Caco-2 (cell line): Measurements from ENCODE around the gene CD200R1L. TPM values are rescaled to one million over a fixed set of nuclear protein-coding genes. Genes with fewer than 3 reads are reported as not detected.
"Not testable (repeated sequence)": the region's sequence is repeated elsewhere in the genome, so short reads cannot be mapped to it uniquely, and the experiment has no call there.

Experiments used
- BruUV-seq: library from RNA; stranded (reverse); fragments of 400-500 nt; replicated peaks from 2 replicates; lab custom pipeline; 2021; lab: Mats Ljungman, UMichigan
- CTCF ChIA-PET: fragments of 300-600 bp; sonication (Branson Sonifier 250); formaldehyde crosslinking; loops from one replicate; lab custom pipeline; 2022; ENCODE audit warnings: antibody characterized with exemption; lab: Charles Lee
- POLR2A ChIA-PET: fragments of 300-600 bp; sonication (Branson Sonifier 250); formaldehyde crosslinking; loops from one replicate; lab custom pipeline; 2022; ENCODE audit warnings: antibody characterized with exemption; lab: Charles Lee
- DNase-seq, 2 experiments: peaks; one replicate each; pipeline versions ENCODE4 v3.0.0 to v3.0.0-alpha.2; 2020 to 2022
- H3K27me3 ChIP-seq: replicated peaks from 2 replicates; pipeline ENCODE4 v1.6.0; 2011; ENCODE audit warnings: low read length; ENCODE audit not compliant: control insufficient read depth, insufficient read depth
- H3K36me3 ChIP-seq: 2 replicates; pipeline ENCODE4 v1.5.1; 2011; ENCODE audit warnings: low read length; ENCODE audit not compliant: control insufficient read depth, insufficient read depth
- H3K4me1 ChIP-seq: fragments of 250-450 bp; sonication (Bioruptor Pico); 2 replicates; pipeline ENCODE4 v1.5.1; 2020; ENCODE audit warnings: mild to moderate bottlenecking
- H3K4me3 ChIP-seq: 2 replicates; pipeline ENCODE4 v1.5.1; 2011; ENCODE audit warnings: low read depth, mild to moderate bottlenecking, control low read depth, low read length
- H3K9me3 ChIP-seq: fragments of 250-450 bp; sonication (Bioruptor Pico); 2 replicates; pipeline ENCODE4 v1.5.1; 2020; ENCODE audit warnings: mild to moderate bottlenecking, moderate library complexity
- H3K27ac Mint-ChIP-seq: one replicate; pipeline ENCODE4 v1.8.0; 2022; ENCODE audit warnings: mixed read lengths; ENCODE audit not compliant: unreplicated experiment
- H3K27me3 Mint-ChIP-seq: one replicate; pipeline ENCODE4 v1.8.0; 2022; ENCODE audit warnings: mixed read lengths; ENCODE audit not compliant: insufficient read depth, unreplicated experiment
- H3K36me3 Mint-ChIP-seq: one replicate; pipeline ENCODE4 v1.8.0; 2022; ENCODE audit warnings: mild to moderate bottlenecking, mixed read lengths; ENCODE audit not compliant: insufficient read depth, unreplicated experiment
- H3K4me1 Mint-ChIP-seq: one replicate; pipeline ENCODE4 v1.8.0; 2022; ENCODE audit warnings: low read depth, mixed read lengths; ENCODE audit not compliant: unreplicated experiment
- H3K4me3 Mint-ChIP-seq: one replicate; pipeline ENCODE4 v1.8.0; 2022; ENCODE audit warnings: mild to moderate bottlenecking, moderate library complexity, mixed read lengths; ENCODE audit not compliant: unreplicated experiment
- H3K9me3 Mint-ChIP-seq: one replicate; pipeline ENCODE4 v1.8.0; 2022; ENCODE audit warnings: mixed read lengths; ENCODE audit not compliant: unreplicated experiment
- intact Hi-C: fragments of 100-400 bp; cut with micrococcal nuclease; formaldehyde crosslinking; loops from one replicate; pipeline ENCODE4 v1.10.0; 2022; ENCODE audit not compliant: unreplicated experiment
- total RNA-seq: library from RNA; stranded (reverse); gene quantifications from 2 replicates; pipeline ENCODE4 v1.2.3, GENCODE V29; 2022
- TF ChIP-seq, protein P1 (sequence below), 2 experiments: fragments of 200-600 bp in 1 of 2; IDR thresholded peaks; 1 replicate in 1 of 2; 2 replicates in 1 of 2; pipeline versions ENCODE4 v1.5.1 to v1.8.0; 2011 to 2022; ENCODE audit warnings: antibody characterized with exemption in 1 of 2, control low read depth in 1 of 2, inconsistent platforms in 1 of 2, low read depth in 1 of 2, low read length in 1 of 2, mild to moderate bottlenecking in 1 of 2, moderate library complexity in 1 of 2; ENCODE audit not compliant: insufficient read depth in 1 of 2, severe bottlenecking in 1 of 2, unreplicated experiment in 1 of 2

CD200R1L gene
- total RNA-seq, 1 experiment from 2014 or later: not detected

DNA sequence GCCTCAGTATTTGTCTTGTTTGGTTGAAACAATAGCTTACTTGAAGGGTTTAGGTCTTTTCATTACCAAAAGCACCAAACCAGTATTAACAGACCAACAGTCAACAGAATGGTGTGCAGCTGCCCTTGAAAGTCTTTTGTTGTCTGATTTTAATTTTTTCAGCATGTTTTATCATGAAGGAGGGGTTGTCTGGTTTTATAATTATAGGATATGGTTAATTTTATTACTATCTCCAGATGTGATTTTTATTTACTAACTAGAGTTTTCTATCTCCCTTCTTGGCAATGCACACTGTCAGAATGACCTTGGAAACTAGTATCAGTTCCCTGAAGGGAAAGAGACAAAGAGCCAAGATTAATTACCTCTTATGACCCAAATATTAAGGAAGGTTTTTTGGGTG is 9.2 kb upstream of the CD200R1L start:
- Mint-ChIP-seq H3K27ac (no peak overlapping the region), H3K4me1 (peaks cover 7% of the 10 kb centered on the region), H3K27me3 (no peaks in the 10 kb centered on the region), H3K4me3 (no peak overlapping the region), H3K9me3 (peaks cover 17% of the 10 kb centered on the region), H3K36me3 (no peaks in the 10 kb centered on the region)
- CTCF ChIA-PET: no interaction called here
- Histone ChIP-seq H3K4me1 (no peaks in the 10 kb centered on the region), H3K27me3 (no peaks in the 10 kb centered on the region), H3K4me3 (no peak overlapping the region), H3K9me3 (no peaks in the 10 kb centered on the region; the same call in 1 of the 2 replicates), H3K36me3 (no peaks in the 10 kb centered on the region)
- intact Hi-C loops: no loop called here
- POLR2A ChIA-PET: no interaction called here
- TF ChIP-seq, protein P1, sequence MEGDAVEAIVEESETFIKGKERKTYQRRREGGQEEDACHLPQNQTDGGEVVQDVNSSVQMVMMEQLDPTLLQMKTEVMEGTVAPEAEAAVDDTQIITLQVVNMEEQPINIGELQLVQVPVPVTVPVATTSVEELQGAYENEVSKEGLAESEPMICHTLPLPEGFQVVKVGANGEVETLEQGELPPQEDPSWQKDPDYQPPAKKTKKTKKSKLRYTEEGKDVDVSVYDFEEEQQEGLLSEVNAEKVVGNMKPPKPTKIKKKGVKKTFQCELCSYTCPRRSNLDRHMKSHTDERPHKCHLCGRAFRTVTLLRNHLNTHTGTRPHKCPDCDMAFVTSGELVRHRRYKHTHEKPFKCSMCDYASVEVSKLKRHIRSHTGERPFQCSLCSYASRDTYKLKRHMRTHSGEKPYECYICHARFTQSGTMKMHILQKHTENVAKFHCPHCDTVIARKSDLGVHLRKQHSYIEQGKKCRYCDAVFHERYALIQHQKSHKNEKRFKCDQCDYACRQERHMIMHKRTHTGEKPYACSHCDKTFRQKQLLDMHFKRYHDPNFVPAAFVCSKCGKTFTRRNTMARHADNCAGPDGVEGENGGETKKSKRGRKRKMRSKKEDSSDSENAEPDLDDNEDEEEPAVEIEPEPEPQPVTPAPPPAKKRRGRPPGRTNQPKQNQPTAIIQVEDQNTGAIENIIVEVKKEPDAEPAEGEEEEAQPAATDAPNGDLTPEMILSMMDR (IDR thresholded peaks at IDR 0.05; ENCODE audit: insufficient read depth in 1 of 2, low read depth in 1 of 2, low read length in 1 of 2, severe bottlenecking in 1 of 2, unreplicated experiment in 1 of 2): no peak
- DNase-seq: no peak
- BruUV-seq: no TSS peak

DNA sequence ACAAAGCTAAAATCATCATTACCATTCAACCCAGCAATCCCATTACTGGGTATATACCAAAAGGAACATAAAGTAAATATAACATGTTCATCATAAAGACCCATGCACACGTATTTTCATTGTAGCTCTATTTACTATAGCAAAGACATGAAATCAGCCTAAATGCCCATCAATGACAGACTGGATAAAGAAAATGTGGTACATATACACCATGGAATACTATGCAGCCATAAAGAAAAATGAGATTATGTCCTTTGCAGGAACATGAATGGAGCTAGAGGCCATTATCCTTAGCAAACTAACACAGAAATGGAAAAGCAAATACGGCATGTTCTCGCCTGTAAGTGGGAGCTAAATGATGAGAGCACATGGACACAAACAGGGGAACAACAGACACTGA is 8.4 kb upstream of the CD200R1L start:
- POLR2A ChIA-PET, H3K4me3 Mint-ChIP-seq, intact Hi-C loops, H3K27me3 ChIP-seq, H3K4me1 Mint-ChIP-seq, H3K9me3 ChIP-seq, H3K27ac Mint-ChIP-seq, H3K27me3 Mint-ChIP-seq, H3K4me1 ChIP-seq, DNase-seq, H3K36me3 Mint-ChIP-seq, H3K4me3 ChIP-seq, BruUV-seq, H3K36me3 ChIP-seq, CTCF ChIA-PET: not testable (repeated sequence)
- H3K9me3 Mint-ChIP-seq: peaks cover 25% of the 10 kb centered on the region

DNA sequence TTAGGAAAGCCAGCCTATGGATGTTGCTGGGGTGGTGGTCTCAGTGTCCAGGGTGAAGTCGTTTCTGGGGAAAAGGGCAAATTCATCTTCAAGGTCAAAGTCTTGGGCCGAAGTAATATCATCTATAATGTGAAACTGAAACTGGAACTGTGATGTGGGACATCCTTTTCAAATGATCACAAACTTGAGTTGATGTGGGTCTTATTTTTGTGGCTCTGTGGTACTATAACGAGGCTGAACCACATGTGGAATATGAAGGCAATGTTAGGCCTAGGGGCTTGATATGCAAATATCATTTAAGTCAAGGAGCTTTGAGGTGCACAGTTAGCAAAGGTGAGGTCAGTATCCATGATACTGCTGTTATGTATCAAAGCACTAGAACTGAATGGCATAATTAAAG is 1.5 kb upstream of the CD200R1L start:
- peaks cover 35% of the 10 kb centered on the region for H3K9me3 Mint-ChIP-seq
- H3K4me3 Mint-ChIP-seq: no peak overlapping the region
- H3K36me3 Mint-ChIP-seq: no peaks in the 10 kb centered on the region
- H3K27me3 Mint-ChIP-seq: no peaks in the 10 kb centered on the region
- Histone ChIP-seq H3K4me1 (peaks cover 15% of the 10 kb centered on the region; the same call in 1 of the 2 replicates), H3K9me3 (peaks cover 2% of the 10 kb centered on the region; the same call in 1 of the 2 replicates), H3K36me3 (no peaks in the 10 kb centered on the region), H3K27me3 (no peaks in the 10 kb centered on the region), H3K4me3 (no peak overlapping the region)
- POLR2A ChIA-PET: no interaction called here
- TF ChIP-seq, protein P1 (IDR thresholded peaks at IDR 0.05; ENCODE audit: insufficient read depth in 1 of 2, low read depth in 1 of 2, low read length in 1 of 2, severe bottlenecking in 1 of 2, unreplicated experiment in 1 of 2): no peak
- peak overlapping the region; percentile 58 for H3K27ac Mint-ChIP-seq
- H3K4me1 Mint-ChIP-seq: no peaks in the 10 kb centered on the region
- BruUV-seq: no TSS peak
- intact Hi-C loops: no loop called here
- CTCF ChIA-PET: no interaction called here
- DNase-seq: no peak
